ENCODE data around the gene NQO2. TPM values are rescaled to one million over a fixed set of nuclear protein-coding genes. Genes with fewer than 3 reads are reported as not detected.

NQO2 gene
- total and polyA plus RNA-seq, 2 donors (not counting 1 experiment from before 2014, with no cell fraction given) = 12.1 to 13.5 TPM

DNA sequence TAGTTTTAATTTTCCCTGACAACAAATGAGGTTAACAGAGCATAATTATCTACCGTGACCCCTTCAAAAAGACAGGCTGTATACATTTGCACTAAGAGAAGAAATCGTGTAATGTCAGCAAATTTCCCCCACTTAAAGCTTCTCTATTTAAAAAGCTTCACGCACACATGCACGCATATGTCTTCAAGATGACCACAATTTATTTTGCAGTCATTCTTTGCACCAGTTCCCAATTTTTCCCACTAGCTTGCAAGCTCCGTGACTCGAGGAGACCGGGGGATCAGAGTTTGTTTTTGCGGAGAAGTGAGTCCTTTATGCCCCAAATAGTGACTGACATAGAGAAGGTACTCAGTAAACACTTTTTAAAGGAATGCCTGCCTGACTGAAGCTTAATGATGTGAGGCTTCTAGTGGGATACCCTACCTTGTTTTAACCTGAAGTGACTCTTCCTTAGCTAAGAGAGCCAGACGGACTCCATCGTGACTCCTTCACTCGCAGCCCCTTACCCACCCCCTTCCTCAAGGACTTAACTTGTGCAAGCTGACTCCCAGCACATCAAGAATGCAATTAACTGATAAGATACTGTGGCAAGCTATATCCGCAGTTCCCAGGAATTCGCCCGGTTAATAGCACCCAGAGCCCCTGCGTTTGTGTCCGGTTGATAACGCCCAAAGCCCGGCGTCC lies 9.3 kb upstream of the NQO2 start:
- Histone ChIP-seq H3K4me3 (replicated peaks in 1 of 4; ENCODE audit: control extremely low read depth in 1 of 4, insufficient read depth in 1 of 4, low read depth in 3 of 4, low read length in 4 of 4) (peak overlapping the region; percentile 52 to 81 (median 61)), H3K36me3 (ENCODE audit: control insufficient read depth, insufficient read depth, low read length) (no peaks in the 10 kb centered on the region), H3K27ac (ENCODE audit: insufficient read depth, low read length) (peak overlapping the region; percentile 97), H4K20me1 (ENCODE audit: control insufficient read depth, extremely low read depth, insufficient read depth, low read length) (no peaks in the 10 kb centered on the region), H3K27me3 (ENCODE audit: control insufficient read depth, insufficient read depth, low read length) (no peaks in the 10 kb centered on the region), H3K9ac (ENCODE audit: insufficient read depth, low read length) (peak overlapping the region; percentile 68), H3K9me3 (ENCODE audit: control insufficient read depth, insufficient read depth, low read depth, low read length) (no peaks in the 10 kb centered on the region), H2AFZ (ENCODE audit: low read length) (peak overlapping the region; percentile 48), H3K79me2 (ENCODE audit: control insufficient read depth, insufficient read depth, low read length) (no peaks in the 10 kb centered on the region), H3K4me2 (ENCODE audit: extremely low read depth, insufficient read depth, low read length) (peak overlapping the region; percentile 89), H3K4me1 (ENCODE audit: control insufficient read depth, extremely low read depth, insufficient read depth, low read length) (peaks cover 10% of the 10 kb centered on the region)
- peak; percentile 50 to 75 for DNase-seq (ENCODE audit: low read depth in 2 of 2)
- no peak for TF ChIP-seq EZH2 (IDR thresholded peaks at IDR 0.05; ENCODE audit: low read length, missing control alignments)
- TF ChIP-seq, protein P1, sequence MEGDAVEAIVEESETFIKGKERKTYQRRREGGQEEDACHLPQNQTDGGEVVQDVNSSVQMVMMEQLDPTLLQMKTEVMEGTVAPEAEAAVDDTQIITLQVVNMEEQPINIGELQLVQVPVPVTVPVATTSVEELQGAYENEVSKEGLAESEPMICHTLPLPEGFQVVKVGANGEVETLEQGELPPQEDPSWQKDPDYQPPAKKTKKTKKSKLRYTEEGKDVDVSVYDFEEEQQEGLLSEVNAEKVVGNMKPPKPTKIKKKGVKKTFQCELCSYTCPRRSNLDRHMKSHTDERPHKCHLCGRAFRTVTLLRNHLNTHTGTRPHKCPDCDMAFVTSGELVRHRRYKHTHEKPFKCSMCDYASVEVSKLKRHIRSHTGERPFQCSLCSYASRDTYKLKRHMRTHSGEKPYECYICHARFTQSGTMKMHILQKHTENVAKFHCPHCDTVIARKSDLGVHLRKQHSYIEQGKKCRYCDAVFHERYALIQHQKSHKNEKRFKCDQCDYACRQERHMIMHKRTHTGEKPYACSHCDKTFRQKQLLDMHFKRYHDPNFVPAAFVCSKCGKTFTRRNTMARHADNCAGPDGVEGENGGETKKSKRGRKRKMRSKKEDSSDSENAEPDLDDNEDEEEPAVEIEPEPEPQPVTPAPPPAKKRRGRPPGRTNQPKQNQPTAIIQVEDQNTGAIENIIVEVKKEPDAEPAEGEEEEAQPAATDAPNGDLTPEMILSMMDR (conservative IDR thresholded peaks at IDR 0.05 in 1 of 2, IDR thresholded peaks at IDR 0.05 in 1 of 2; ENCODE audit: low read depth in 1 of 2, low read length in 2 of 2) = no peak

DNA sequence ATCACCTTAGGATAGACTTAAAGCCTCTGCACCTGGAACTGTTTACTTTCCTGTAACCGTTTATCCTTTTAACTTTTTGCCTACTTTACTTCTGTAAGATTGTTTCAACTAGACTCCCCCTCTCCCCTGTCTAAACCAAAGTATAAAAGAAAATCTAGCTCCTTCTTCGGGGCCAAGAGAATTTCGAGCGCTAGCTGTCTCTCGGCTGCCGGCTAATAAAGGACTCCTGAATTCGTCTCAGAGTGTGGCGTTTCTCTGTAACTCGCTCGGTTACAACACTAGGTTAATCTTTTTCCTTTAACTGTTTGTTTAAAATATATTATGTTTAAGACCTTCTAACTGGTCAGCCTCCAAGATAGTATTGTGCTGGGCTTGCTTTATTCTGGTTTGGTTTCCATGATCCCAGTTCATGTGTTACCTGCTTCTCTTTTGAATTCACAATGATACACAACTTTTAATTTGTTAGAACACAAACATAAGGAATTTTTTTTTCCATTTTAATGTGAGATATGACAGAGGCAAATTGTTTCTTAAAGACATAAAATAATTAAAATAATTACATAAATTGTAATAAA lies 8.7 kb upstream of the NQO2 start:
- TF ChIP-seq, protein P1 (conservative IDR thresholded peaks at IDR 0.05 in 1 of 2, IDR thresholded peaks at IDR 0.05 in 1 of 2; ENCODE audit: low read depth in 1 of 2, low read length in 2 of 2) = no peak
- TF ChIP-seq EZH2 (IDR thresholded peaks at IDR 0.05; ENCODE audit: low read length, missing control alignments) = no peak
- Histone ChIP-seq H3K4me3 (replicated peaks in 1 of 4; ENCODE audit: control extremely low read depth in 1 of 4, insufficient read depth in 1 of 4, low read depth in 3 of 4, low read length in 4 of 4) (peak overlapping the region; percentile 52 to 81 (median 61)), H3K4me1 (ENCODE audit: control insufficient read depth, extremely low read depth, insufficient read depth, low read length) (peaks cover 8% of the 10 kb centered on the region), H3K9me3 (ENCODE audit: control insufficient read depth, insufficient read depth, low read depth, low read length) (no peaks in the 10 kb centered on the region), H3K27me3 (ENCODE audit: control insufficient read depth, insufficient read depth, low read length) (no peaks in the 10 kb centered on the region), H2AFZ (ENCODE audit: low read length) (peak overlapping the region; percentile 48), H3K27ac (ENCODE audit: insufficient read depth, low read length) (peak overlapping the region; percentile 97), H3K4me2 (ENCODE audit: extremely low read depth, insufficient read depth, low read length) (peak overlapping the region; percentile 89), H3K36me3 (ENCODE audit: control insufficient read depth, insufficient read depth, low read length) (no peaks in the 10 kb centered on the region), H3K9ac (ENCODE audit: insufficient read depth, low read length) (peak overlapping the region; percentile 68), H3K79me2 (ENCODE audit: control insufficient read depth, insufficient read depth, low read length) (no peaks in the 10 kb centered on the region), H4K20me1 (ENCODE audit: control insufficient read depth, extremely low read depth, insufficient read depth, low read length) (no peaks in the 10 kb centered on the region)
- no peak for DNase-seq (ENCODE audit: low read depth in 2 of 2)

DNA sequence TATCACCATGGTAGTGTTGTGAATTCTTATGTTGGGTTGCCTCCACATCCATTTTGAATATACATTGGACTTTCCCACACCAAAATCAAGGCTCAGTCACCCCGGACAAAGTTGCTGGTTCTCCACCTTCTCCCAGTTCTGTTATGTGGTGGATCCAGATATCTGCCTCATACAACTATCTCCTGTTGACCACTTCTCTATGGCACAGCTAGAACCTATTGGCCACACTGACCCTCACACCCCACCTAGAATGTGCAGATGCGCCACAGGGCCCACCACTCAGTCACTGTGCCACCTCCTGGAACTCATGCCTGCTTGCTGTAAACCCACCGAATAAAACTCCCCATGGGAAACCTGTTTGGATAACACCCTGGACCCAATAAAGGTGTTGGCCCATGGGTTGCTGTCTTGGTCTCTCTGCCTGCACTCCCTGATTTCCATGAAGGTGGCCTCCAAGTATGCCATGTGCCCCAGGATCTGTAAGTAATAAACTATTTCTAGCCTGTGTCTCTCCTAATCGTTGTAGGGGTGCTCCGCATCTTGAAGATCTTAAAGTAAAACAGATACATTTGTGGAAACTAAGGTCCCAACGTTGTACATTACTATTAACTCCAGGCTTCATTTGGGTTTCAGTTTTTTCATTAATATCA lies 7.2 kb upstream of the NQO2 start:
- H3K4me2 ChIP-seq (ENCODE audit: extremely low read depth, insufficient read depth, low read length) = no peak overlapping the region
- no peaks in the 10 kb centered on the region for H3K9me3 ChIP-seq (ENCODE audit: control insufficient read depth, insufficient read depth, low read depth, low read length)
- no peaks in the 10 kb centered on the region for H4K20me1 ChIP-seq (ENCODE audit: control insufficient read depth, extremely low read depth, insufficient read depth, low read length)
- H3K27ac ChIP-seq (ENCODE audit: insufficient read depth, low read length) = no peak overlapping the region
- no peak for TF ChIP-seq EZH2 (IDR thresholded peaks at IDR 0.05; ENCODE audit: low read length, missing control alignments)
- TF ChIP-seq, protein P1 (conservative IDR thresholded peaks at IDR 0.05 in 1 of 2, IDR thresholded peaks at IDR 0.05 in 1 of 2; ENCODE audit: low read depth in 1 of 2, low read length in 2 of 2) = no peak
- no peaks in the 10 kb centered on the region for H3K79me2 ChIP-seq (ENCODE audit: control insufficient read depth, insufficient read depth, low read length)
- no peaks in the 10 kb centered on the region for H3K27me3 ChIP-seq (ENCODE audit: control insufficient read depth, insufficient read depth, low read length)
- H3K36me3 ChIP-seq (ENCODE audit: control insufficient read depth, insufficient read depth, low read length) = no peaks in the 10 kb centered on the region
- no peak overlapping the region for H3K9ac ChIP-seq (ENCODE audit: insufficient read depth, low read length)
- no peak overlapping the region for H3K4me3 ChIP-seq (replicated peaks in 1 of 4; ENCODE audit: control extremely low read depth in 1 of 4, insufficient read depth in 1 of 4, low read depth in 3 of 4, low read length in 4 of 4)
- peaks cover 6% of the 10 kb centered on the region for H3K4me1 ChIP-seq (ENCODE audit: control insufficient read depth, extremely low read depth, insufficient read depth, low read length)
- H2AFZ ChIP-seq (ENCODE audit: low read length) = no peak overlapping the region
- no peak for DNase-seq (ENCODE audit: low read depth in 2 of 2)

All from fibroblast of lung (primary cell).